Measurements from ENCODE around the gene MTMR12.
A peak's percentile ranks its signal among the peaks of the same experiment; 100 is the strongest.

MTMR12 gene

GRCh38 chr5:32280656-32281081, 32.1 kb downstream of the MTMR12 start:
- peak; percentile 86 for ATAC-seq
- Mint-ChIP-seq H3K27ac (peak overlapping the region; percentile 71), H3K27me3 (no peaks in the 10 kb centered on the region)

GRCh38 chr5:32279786-32280185, 33.0 kb downstream of the MTMR12 start:
- peaks cover 66% of the 10 kb centered on the region for H3K4me1 Mint-ChIP-seq
- DNase-seq (no peak), ATAC-seq (no peak)
- no peaks in the 10 kb centered on the region for H3K27me3 Mint-ChIP-seq
- H3K4me3 Mint-ChIP-seq, result no peak overlapping the region
- H3K9me3 Mint-ChIP-seq, result no peaks in the 10 kb centered on the region
- H3K27ac Mint-ChIP-seq, result peak overlapping the region; percentile 9
- H3K36me3 Mint-ChIP-seq (ENCODE audit: low read depth), result peaks cover 19% of the 10 kb centered on the region

More at GRCh38 chr5:32280656-32281081, 32.1 kb downstream of the MTMR12 start:
- H3K36me3 Mint-ChIP-seq (ENCODE audit: low read depth), result peaks cover 17% of the 10 kb centered on the region
- DNase-seq, result peak; percentile 10
- H3K9me3 Mint-ChIP-seq, result no peaks in the 10 kb centered on the region
- peaks cover 64% of the 10 kb centered on the region for H3K4me1 Mint-ChIP-seq
- H3K4me3 Mint-ChIP-seq, result peak overlapping the region; percentile 32

- Mint-ChIP-seq H3K27ac (no peak overlapping the region), H3K36me3 (ENCODE audit: low read depth) (peaks cover 19% of the 10 kb centered on the region)
- no peak for ATAC-seq
These were observed 33.5 kb downstream of the MTMR12 start for GRCh38 chr5:32279223-32279622.

GRCh38 chr5:32278406-32278805, 34.3 kb downstream of the MTMR12 start:
- H3K4me1 Mint-ChIP-seq, result peaks cover 55% of the 10 kb centered on the region
- ATAC-seq, result no peak

More at GRCh38 chr5:32279223-32279622, 33.5 kb downstream of the MTMR12 start:
- Mint-ChIP-seq H3K9me3 (no peaks in the 10 kb centered on the region), H3K4me1 (peaks cover 61% of the 10 kb centered on the region), H3K4me3 (no peak overlapping the region), H3K27me3 (no peaks in the 10 kb centered on the region)
- no peak for DNase-seq

GRCh38 chr5:32277798-32278197, 34.9 kb downstream of the MTMR12 start:
- ATAC-seq (no peak), DNase-seq (no peak)
- no peak overlapping the region for H3K4me3 Mint-ChIP-seq
- no peaks in the 10 kb centered on the region for H3K9me3 Mint-ChIP-seq
- H3K4me1 Mint-ChIP-seq, result peaks cover 53% of the 10 kb centered on the region
- H3K27me3 Mint-ChIP-seq, result no peaks in the 10 kb centered on the region
- H3K36me3 Mint-ChIP-seq (ENCODE audit: low read depth), result peaks cover 20% of the 10 kb centered on the region
- peak overlapping the region; percentile 75 for H3K27ac Mint-ChIP-seq

More at GRCh38 chr5:32278406-32278805, 34.3 kb downstream of the MTMR12 start:
- no peak for DNase-seq
- H3K36me3 Mint-ChIP-seq (ENCODE audit: low read depth), result peaks cover 19% of the 10 kb centered on the region
- no peak overlapping the region for H3K27ac Mint-ChIP-seq
- H3K27me3 Mint-ChIP-seq, result no peaks in the 10 kb centered on the region
- no peaks in the 10 kb centered on the region for H3K9me3 Mint-ChIP-seq
- no peak overlapping the region for H3K4me3 Mint-ChIP-seq

GRCh38 chr5:32276173-32276853, 36.4 kb downstream of the MTMR12 start:
- Mint-ChIP-seq H3K36me3 (ENCODE audit: low read depth) (peaks cover 24% of the 10 kb centered on the region), H3K4me1 (peaks cover 51% of the 10 kb centered on the region), H3K4me3 (no peak overlapping the region), H3K9me3 (no peaks in the 10 kb centered on the region), H3K27me3 (no peaks in the 10 kb centered on the region), H3K27ac (peak overlapping the region; percentile 70)
- no peak for DNase-seq
- no peak for ATAC-seq

GRCh38 chr5:32275396-32275741, 37.4 kb downstream of the MTMR12 start:
- H3K27me3 Mint-ChIP-seq, result no peaks in the 10 kb centered on the region
- peaks cover 42% of the 10 kb centered on the region for H3K4me1 Mint-ChIP-seq
- H3K27ac Mint-ChIP-seq, result peak overlapping the region; percentile 4
- ATAC-seq (no peak), DNase-seq (no peak)
- H3K4me3 Mint-ChIP-seq, result no peak overlapping the region
- H3K36me3 Mint-ChIP-seq (ENCODE audit: low read depth), result peaks cover 24% of the 10 kb centered on the region
- no peaks in the 10 kb centered on the region for H3K9me3 Mint-ChIP-seq

- no peaks in the 10 kb centered on the region for H3K9me3 Mint-ChIP-seq
- H3K27ac Mint-ChIP-seq, result no peak overlapping the region
- peaks cover 30% of the 10 kb centered on the region for H3K36me3 Mint-ChIP-seq (ENCODE audit: low read depth)
- DNase-seq (no peak), ATAC-seq (no peak)
- no peaks in the 10 kb centered on the region for H3K27me3 Mint-ChIP-seq
- peaks cover 36% of the 10 kb centered on the region for H3K4me1 Mint-ChIP-seq
- no peak overlapping the region for H3K4me3 Mint-ChIP-seq
These were observed 38.0 kb downstream of the MTMR12 start for GRCh38 chr5:32274548-32275395.

- no peak overlapping the region for H3K27ac Mint-ChIP-seq
- DNase-seq, result no peak
- H3K9me3 Mint-ChIP-seq, result no peaks in the 10 kb centered on the region
- peaks cover 31% of the 10 kb centered on the region for H3K36me3 Mint-ChIP-seq (ENCODE audit: low read depth)
- ATAC-seq, result no peak
- H3K4me1 Mint-ChIP-seq, result peaks cover 31% of the 10 kb centered on the region
- H3K4me3 Mint-ChIP-seq, result no peak overlapping the region
- no peaks in the 10 kb centered on the region for H3K27me3 Mint-ChIP-seq
These were observed 38.9 kb downstream of the MTMR12 start for GRCh38 chr5:32273821-32274220.

GRCh38 chr5:32272746-32273145, 40.0 kb downstream of the MTMR12 start:
- peaks cover 21% of the 10 kb centered on the region for H3K4me1 Mint-ChIP-seq
- H3K4me3 Mint-ChIP-seq, result no peak overlapping the region
- H3K27me3 Mint-ChIP-seq, result no peaks in the 10 kb centered on the region
- no peak overlapping the region for H3K27ac Mint-ChIP-seq
- peaks cover 34% of the 10 kb centered on the region for H3K36me3 Mint-ChIP-seq (ENCODE audit: low read depth)
- H3K9me3 Mint-ChIP-seq, result no peaks in the 10 kb centered on the region
- DNase-seq, result no peak
- no peak for ATAC-seq

GRCh38 chr5:32270946-32271345, 41.8 kb downstream of the MTMR12 start:
- Mint-ChIP-seq H3K27ac (no peak overlapping the region), H3K4me3 (no peak overlapping the region), H3K9me3 (no peaks in the 10 kb centered on the region), H3K4me1 (peaks cover 6% of the 10 kb centered on the region), H3K36me3 (ENCODE audit: low read depth) (peaks cover 36% of the 10 kb centered on the region), H3K27me3 (no peaks in the 10 kb centered on the region)
- no peak for ATAC-seq
- DNase-seq, result no peak

GRCh38 chr5:32270178-32270577, 42.6 kb downstream of the MTMR12 start:
- H3K4me3 Mint-ChIP-seq, result no peak overlapping the region
- no peaks in the 10 kb centered on the region for H3K4me1 Mint-ChIP-seq
- peaks cover 39% of the 10 kb centered on the region for H3K36me3 Mint-ChIP-seq (ENCODE audit: low read depth)
- H3K27me3 Mint-ChIP-seq, result no peaks in the 10 kb centered on the region
- ATAC-seq, result no peak
- H3K9me3 Mint-ChIP-seq, result no peaks in the 10 kb centered on the region
- DNase-seq, result no peak
- H3K27ac Mint-ChIP-seq, result no peak overlapping the region

- no peak for DNase-seq
- ATAC-seq, result no peak
- Mint-ChIP-seq H3K9me3 (no peaks in the 10 kb centered on the region), H3K36me3 (ENCODE audit: low read depth) (peaks cover 61% of the 10 kb centered on the region), H3K4me1 (peaks cover 8% of the 10 kb centered on the region), H3K27me3 (no peaks in the 10 kb centered on the region), H3K4me3 (no peak overlapping the region), H3K27ac (no peak overlapping the region)
These were observed 46.8 kb downstream of the MTMR12 start for GRCh38 chr5:32265902-32266301.

- Mint-ChIP-seq H3K36me3 (ENCODE audit: low read depth) (peaks cover 53% of the 10 kb centered on the region), H3K9me3 (no peaks in the 10 kb centered on the region), H3K4me1 (peaks cover 8% of the 10 kb centered on the region), H3K27me3 (no peaks in the 10 kb centered on the region), H3K4me3 (no peak overlapping the region), H3K27ac (no peak overlapping the region)
- DNase-seq, result no peak
- no peak for ATAC-seq
These were observed 47.7 kb downstream of the MTMR12 start for GRCh38 chr5:32264957-32265572.

GRCh38 chr5:32263684-32264083, 49.1 kb downstream of the MTMR12 start:
- peaks cover 58% of the 10 kb centered on the region for H3K36me3 Mint-ChIP-seq (ENCODE audit: low read depth)
- DNase-seq, result no peak
- H3K4me1 Mint-ChIP-seq, result peaks cover 8% of the 10 kb centered on the region
- ATAC-seq, result no peak
- no peaks in the 10 kb centered on the region for H3K27me3 Mint-ChIP-seq
- no peak overlapping the region for H3K27ac Mint-ChIP-seq
- no peak overlapping the region for H3K4me3 Mint-ChIP-seq
- no peaks in the 10 kb centered on the region for H3K9me3 Mint-ChIP-seq
